Measurements from ENCODE around the gene SHC2.
A peak's percentile ranks its signal among the peaks of the same experiment; 100 is the strongest.
"Not testable (repeated sequence)": the region's sequence is repeated elsewhere in the genome, so short reads cannot be mapped to it uniquely, and the experiment has no call there.

Gene SHC2

GRCh38 chr19:422213-422916 lies 38.5 kb downstream of the SHC2 start:
- no peak for DNase-seq

GRCh38 chr19:419721-420515 lies 40.9 kb downstream of the SHC2 start:
- no peak for DNase-seq

- no peak for DNase-seq
Observed at GRCh38 chr19:418761-419671, 41.8 kb downstream of the SHC2 start.

- DNase-seq: no peak
Observed at GRCh38 chr19:416416-416815, 44.4 kb downstream of the SHC2 start.

GRCh38 chr19:415292-415691 lies 45.5 kb downstream of the SHC2 start:
- DNase-seq: no peak

GRCh38 chr19:413756-414420 lies 46.9 kb downstream of the SHC2 start:
- DNase-seq: no peak

GRCh38 chr19:412356-413355 lies 48.2 kb downstream of the SHC2 start:
- no peak for DNase-seq

- no peak for DNase-seq
Observed at GRCh38 chr19:411723-412355, 49.0 kb downstream of the SHC2 start.

GRCh38 chr19:411121-411722 lies 49.6 kb downstream of the SHC2 start:
- not testable (repeated sequence) for DNase-seq

GRCh38 chr19:410243-410781 lies 50.5 kb downstream of the SHC2 start:
- no peak for DNase-seq

GRCh38 chr19:409516-410242 lies 51.2 kb downstream of the SHC2 start:
- DNase-seq: peak; percentile 2

- peak; percentile 21 for DNase-seq
Observed at GRCh38 chr19:408902-409515, 51.8 kb downstream of the SHC2 start, which contains the start of gene C2CD4C. TSS of gene C2CD4C (minus strand) at chr19:409147. CDS start at chr19:408361, 786 bp downstream.

GRCh38 chr19:408441-408901 lies 52.4 kb downstream of the SHC2 start:
- DNase-seq: no peak

- DNase-seq: no peak
Observed at GRCh38 chr19:407511-408440, 53.1 kb downstream of the SHC2 start.

- DNase-seq: no peak
Observed at GRCh38 chr19:406971-407510, 53.8 kb downstream of the SHC2 start.

- no peak for DNase-seq
Observed at GRCh38 chr19:406135-406781, 54.6 kb downstream of the SHC2 start.
